Tibial nerve (tissue), 3 donors: ENCODE results near the gene PDC.

Experiments used
- POLR2A ChIP-seq, 2 donors: fragments of 450-650 bp; IDR thresholded peaks; one replicate each; pipeline ENCODE4 v1.6.1; 2017; ENCODE audit warnings: antibody characterized with exemption in 2 of 2, mild to moderate bottlenecking in 2 of 2, moderate library complexity in 2 of 2
- TF ChIP-seq, protein P1 (sequence below), 5 experiments: fragments of 200-600 bp in 3 of 5; fragments of 450-650 bp in 2 of 5; sonication (generic) in 3 of 5; IDR thresholded peaks; one replicate each; pipeline ENCODE4 v1.5.1; 2016 to 2019; ENCODE audit warnings: antibody characterized with exemption in 5 of 5, mild to moderate bottlenecking in 3 of 5, moderate library complexity in 2 of 5

DNA sequence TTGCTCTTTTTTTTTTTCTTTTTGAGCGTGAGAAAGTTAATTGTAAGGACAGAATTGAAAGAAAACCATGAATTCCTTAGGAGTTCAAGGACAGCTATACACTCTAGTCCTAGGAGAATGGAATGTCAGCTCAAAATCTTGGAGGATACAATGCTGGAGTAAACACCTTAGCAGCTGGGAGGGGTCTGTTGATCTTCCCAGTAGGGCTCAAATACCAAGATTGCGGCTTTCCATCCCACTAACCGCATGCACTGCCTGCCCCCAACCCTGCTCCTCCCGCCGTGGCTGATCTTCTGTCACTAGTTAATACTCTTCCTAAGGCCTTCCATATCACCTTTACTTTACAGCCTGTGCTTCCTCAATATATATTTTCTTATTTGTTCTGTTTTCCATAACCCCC, 2.6 kb upstream of the PDC start:
- TF ChIP-seq, protein P1, sequence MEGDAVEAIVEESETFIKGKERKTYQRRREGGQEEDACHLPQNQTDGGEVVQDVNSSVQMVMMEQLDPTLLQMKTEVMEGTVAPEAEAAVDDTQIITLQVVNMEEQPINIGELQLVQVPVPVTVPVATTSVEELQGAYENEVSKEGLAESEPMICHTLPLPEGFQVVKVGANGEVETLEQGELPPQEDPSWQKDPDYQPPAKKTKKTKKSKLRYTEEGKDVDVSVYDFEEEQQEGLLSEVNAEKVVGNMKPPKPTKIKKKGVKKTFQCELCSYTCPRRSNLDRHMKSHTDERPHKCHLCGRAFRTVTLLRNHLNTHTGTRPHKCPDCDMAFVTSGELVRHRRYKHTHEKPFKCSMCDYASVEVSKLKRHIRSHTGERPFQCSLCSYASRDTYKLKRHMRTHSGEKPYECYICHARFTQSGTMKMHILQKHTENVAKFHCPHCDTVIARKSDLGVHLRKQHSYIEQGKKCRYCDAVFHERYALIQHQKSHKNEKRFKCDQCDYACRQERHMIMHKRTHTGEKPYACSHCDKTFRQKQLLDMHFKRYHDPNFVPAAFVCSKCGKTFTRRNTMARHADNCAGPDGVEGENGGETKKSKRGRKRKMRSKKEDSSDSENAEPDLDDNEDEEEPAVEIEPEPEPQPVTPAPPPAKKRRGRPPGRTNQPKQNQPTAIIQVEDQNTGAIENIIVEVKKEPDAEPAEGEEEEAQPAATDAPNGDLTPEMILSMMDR (IDR thresholded peaks at IDR 0.05), result no peak
- TF ChIP-seq POLR2A (IDR thresholded peaks at IDR 0.05), result no peak
